A549 treated with CORT108297 at 1 μM for 4 hours (cell line): Measurements from ENCODE around the gene BAX. TPM values are rescaled to one million over a fixed set of nuclear protein-coding genes. Genes with fewer than 3 reads are reported as not detected.

Experiments
- total RNA-seq: library from RNA; stranded (reverse); fragments of 200-300 nt; extraction: Qiagen RNA extraction; gene quantifications from 5 replicates; pipeline ENCODE4 v1.2.3, GENCODE V29; 2022

BAX gene
- total RNA-seq: 293 to 394 TPM (median 360 TPM) in 5 replicates

GRCh38 chr19:48954595-48955307 is at the start of gene BAX:
TSS of gene BAX (plus strand) at chr19:48954875. CDS start at chr19:48954929, 54 bp downstream.

DNA sequence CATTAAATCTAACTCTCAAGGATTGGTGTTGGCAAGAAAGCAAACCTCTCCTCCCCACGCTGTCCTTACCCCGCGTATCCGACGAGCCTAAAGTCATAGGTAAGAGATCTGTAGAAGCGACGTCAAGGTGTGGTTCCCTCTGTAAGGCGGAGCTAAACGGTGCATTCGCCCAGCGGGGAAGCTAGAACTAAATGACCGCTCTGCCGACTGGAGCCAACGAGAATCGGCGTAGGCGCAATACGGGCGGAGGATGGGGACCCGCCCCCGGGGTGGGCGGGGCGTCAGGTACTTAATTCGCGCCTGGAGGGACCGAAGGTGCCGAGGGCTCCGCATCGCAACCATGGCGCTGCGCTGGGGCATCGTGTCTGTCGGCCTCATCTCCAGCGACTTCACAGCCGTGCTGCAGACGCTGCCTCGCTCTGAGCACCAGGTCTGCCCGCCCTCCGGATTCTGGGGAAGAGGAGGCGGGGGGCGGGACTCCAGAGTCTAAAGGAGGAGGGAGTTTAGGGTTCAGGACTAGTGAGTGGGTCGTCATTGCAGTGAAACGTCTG is 21.2 kb upstream of the BAX start, which contains the start of gene DHDH:
TSS of gene DHDH (plus strand) at position 318 of the 551 bp plus-strand sequence. CDS start at position 341, 23 bp downstream.

DNA sequence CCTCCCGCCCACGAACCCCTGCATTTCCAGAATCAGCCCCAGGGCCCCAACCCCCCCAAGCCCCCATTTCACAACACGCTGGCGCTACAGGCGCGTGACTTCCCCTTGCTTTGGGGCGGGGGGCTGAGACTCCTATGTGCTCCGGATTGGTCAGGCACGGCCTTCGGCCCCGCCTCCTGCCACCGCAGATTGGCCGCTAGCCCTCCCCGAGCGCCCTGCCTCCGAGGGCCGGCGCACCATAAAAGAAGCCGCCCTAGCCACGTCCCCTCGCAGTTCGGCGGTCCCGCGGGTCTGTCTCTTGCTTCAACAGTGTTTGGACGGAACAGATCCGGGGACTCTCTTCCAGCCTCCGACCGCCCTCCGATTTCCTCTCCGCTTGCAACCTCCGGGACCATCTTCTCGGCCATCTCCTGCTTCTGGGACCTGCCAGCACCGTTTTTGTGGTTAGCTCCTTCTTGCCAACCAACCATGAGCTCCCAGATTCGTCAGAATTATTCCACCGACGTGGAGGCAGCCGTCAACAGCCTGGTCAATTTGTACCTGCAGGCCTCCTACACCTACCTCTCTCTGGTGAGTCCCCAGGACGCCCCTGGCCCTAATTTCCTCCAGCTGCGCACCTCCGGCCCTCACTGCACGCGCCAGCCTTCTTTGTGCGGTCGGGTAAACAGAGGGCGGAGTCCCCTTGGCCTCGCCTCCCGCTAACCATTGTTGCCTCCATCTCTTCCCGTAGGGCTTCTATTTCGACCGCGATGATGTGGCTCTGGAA is 10.5 kb downstream of the BAX start, which contains the start of gene FTL:
TSS of gene FTL (plus strand) at position 270 of the 766 bp plus-strand sequence. CDS start at position 469, 199 bp downstream.

DNA sequence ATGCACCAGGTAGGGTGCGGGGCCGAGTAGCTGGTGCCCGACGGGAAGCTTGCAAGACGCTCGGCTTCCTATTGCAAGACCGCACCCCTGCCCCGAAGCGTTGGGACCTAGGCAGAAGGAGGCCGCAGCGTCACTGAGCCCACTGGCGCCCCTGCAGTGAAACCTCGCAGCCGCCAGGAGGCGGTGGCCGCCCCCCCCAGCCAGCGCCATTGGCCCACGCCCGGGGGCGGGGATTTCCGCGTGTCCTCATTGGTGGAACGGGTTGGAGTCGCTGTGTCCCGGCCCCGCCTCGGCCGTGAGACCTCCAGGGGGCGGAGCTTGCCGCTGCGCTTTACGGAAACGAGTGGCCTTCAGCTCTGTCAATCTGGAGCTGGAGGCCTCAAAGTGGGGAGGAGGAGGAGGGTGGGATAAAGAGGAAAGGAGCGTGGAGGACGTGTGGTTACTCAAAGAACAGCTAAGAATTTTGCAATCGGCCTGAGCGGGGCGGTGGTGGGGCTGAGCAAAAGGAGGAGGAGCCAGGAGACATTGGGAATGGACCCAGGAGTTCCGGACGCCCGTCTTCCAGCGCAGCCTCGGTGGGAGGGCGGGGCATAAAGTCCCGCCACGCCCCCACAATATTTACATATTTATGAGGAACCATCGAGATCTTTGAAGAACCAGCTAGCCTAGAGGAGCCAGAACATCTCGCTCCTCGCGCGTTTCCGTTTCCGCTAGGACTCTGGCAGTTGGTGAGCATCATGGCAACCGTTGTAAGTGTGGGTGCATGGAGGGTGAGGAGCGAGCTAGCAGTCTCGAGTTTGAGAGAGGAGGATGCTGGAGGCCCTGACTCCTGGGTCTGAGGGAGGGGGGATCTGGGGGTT is 38.7 kb downstream of the BAX start, which contains the start of the genes GYS1 and RUVBL2:
TSS of gene GYS1 (minus strand) at position 135 of the 860 bp plus-strand sequence. CDS start 197 bp downstream, outside the sequence.
TSS of gene RUVBL2 (plus strand) at position 713 of the 860 bp plus-strand sequence. CDS start at position 738, 25 bp downstream.

Other genes with a start within 250 kb of the BAX start
- 0.47 to 0.76 TPM (median 0.61 TPM) in 5 replicates for gene MAMSTR, start 235.2 kb upstream of the BAX start, total RNA-seq
- gene RASIP1, start 214.3 kb upstream of the BAX start, total RNA-seq: 0.32 to 0.65 TPM (median 0.57 TPM) in 5 replicates
- gene IZUMO1, start 208.0 kb upstream of the BAX start, total RNA-seq: not detected in 5 replicates
- gene FUT1, start 202.2 kb upstream of the BAX start, total RNA-seq: 0.05 to 0.14 TPM (median 0.06 TPM) in 5 replicates
- gene FGF21, start 199.4 kb upstream of the BAX start, total RNA-seq: not detected in 5 replicates
- gene BCAT2, start 143.8 kb upstream of the BAX start, total RNA-seq: 52.3 to 64.2 TPM (median 60.2 TPM) in 5 replicates
- gene HSD17B14, start 118.4 kb upstream of the BAX start, total RNA-seq: 12.0 to 18.1 TPM (median 15.2 TPM) in 5 replicates
- gene PLEKHA4, start 86.3 kb upstream of the BAX start, total RNA-seq: 1.7 to 2.3 TPM (median 1.9 TPM) in 5 replicates
- gene PPP1R15A, start 82.5 kb upstream of the BAX start, total RNA-seq: 82.7 to 145 TPM (median 110 TPM) in 5 replicates
- not detected in 5 replicates for gene TULP2, start 56.1 kb upstream of the BAX start, total RNA-seq
- 199 to 226 TPM (median 220 TPM) in 5 replicates for gene NUCB1, start 54.6 kb upstream of the BAX start, total RNA-seq
- gene DHDH, start 21.2 kb upstream of the BAX start, total RNA-seq: 1.3 to 1.7 TPM (median 1.5 TPM) in 5 replicates
- 17,379 to 25,407 TPM (median 19,575 TPM) in 5 replicates for gene FTL, start 10.4 kb downstream of the BAX start, total RNA-seq
- gene GYS1, start 38.4 kb downstream of the BAX start, total RNA-seq: 19.0 to 21.9 TPM (median 19.6 TPM) in 5 replicates
- gene RUVBL2, start 39.0 kb downstream of the BAX start, total RNA-seq: 223 to 246 TPM (median 237 TPM) in 5 replicates
- gene LHB, start 62.2 kb downstream of the BAX start, total RNA-seq: not detected in 5 replicates
- 0.20 to 0.42 TPM in 2 of 5 replicates, not detected in the others for gene CGB3, start 69.5 kb downstream of the BAX start, total RNA-seq
- 0.33 to 0.71 TPM (median 0.35 TPM) in 4 of 5 replicates, not detected in the other for gene CGB2, start 77.0 kb downstream of the BAX start, total RNA-seq
- 0.13 to 1.3 TPM (median 0.20 TPM) in 3 of 5 replicates, not detected in the others for gene CGB1, start 82.0 kb downstream of the BAX start, total RNA-seq
- gene CGB5, start 89.0 kb downstream of the BAX start, total RNA-seq: 0.60 to 1.9 TPM (median 0.88 TPM) in 5 replicates
- 2.9 to 5.0 TPM (median 4.8 TPM) in 5 replicates for gene CGB8, start 94.2 kb downstream of the BAX start, total RNA-seq
- gene CGB7, start 102.9 kb downstream of the BAX start, total RNA-seq: 0.40 to 0.86 TPM (median 0.59 TPM) in 5 replicates
- 0.46 to 0.58 TPM (median 0.51 TPM) in 5 replicates for gene NTF4, start 109.9 kb downstream of the BAX start, total RNA-seq
- gene KCNA7, start 117.8 kb downstream of the BAX start, total RNA-seq: 0.02 TPM in 1 of 5 replicates, not detected in the others
- 298 to 347 TPM (median 346 TPM) in 5 replicates for gene SNRNP70, start 130.6 kb downstream of the BAX start, total RNA-seq
- 3.8 to 8.2 TPM (median 6.6 TPM) in 5 replicates for gene LIN7B, start 159.5 kb downstream of the BAX start, total RNA-seq
- gene C19orf73, start 164.3 kb downstream of the BAX start, total RNA-seq: 1.1 to 2.3 TPM (median 1.9 TPM) in 5 replicates
- gene PPFIA3, start 164.7 kb downstream of the BAX start, total RNA-seq: 5.9 to 8.9 TPM (median 8.8 TPM) in 5 replicates
- gene HRC, start 200.5 kb downstream of the BAX start, total RNA-seq: not detected in 5 replicates
- gene TRPM4, start 202.9 kb downstream of the BAX start, total RNA-seq: 7.1 to 11.5 TPM (median 9.4 TPM) in 5 replicates